ENCODE measurements around the gene KCP. TPM values are rescaled to one million over a fixed set of nuclear protein-coding genes. Genes with fewer than 3 reads are reported as not detected.

The KCP gene
- total and polyA plus RNA-seq, 2 of the 13 experiments (the other 11 are each of a cell fraction or from before 2014, with no cell fraction given) = 0.37 to 1.0 TPM

- no peaks in the 10 kb centered on the region for H3K27me3 ChIP-seq (ENCODE audit: control insufficient read depth in 1 of 2, insufficient read depth in 2 of 2, low read length in 2 of 2)
Observed at GRCh38 chr7:128880791-128881457, 29.6 kb downstream of the KCP start.

GRCh38 chr7:128879939-128880746 is 30.4 kb downstream of the KCP start:
- POLR2A ChIA-PET = no interaction called here
- no peak overlapping the region for H2AFZ ChIP-seq (ENCODE audit: low read length)
- BruUV-seq (replicated peaks) = no TSS peak
- H3K4me3 ChIP-seq (replicated peaks in 1 of 3; ENCODE audit: insufficient read depth in 1 of 3, low read depth in 2 of 3, low read length in 3 of 3) = peak overlapping the region in 1 of 3 experiments; percentile 34; a peak in 1 of 6 replicates
- no peak overlapping the region for H3K9ac ChIP-seq (ENCODE audit: insufficient read depth, low read depth, low read length)
- CTCF ChIA-PET (ENCODE audit: low intra/inter-chr PET ratio, low total read pairs) = interaction anchor here (2.1 kb wide), 1 partner anchor 38 kb away, joined by 11 read pairs; no protein-coding TSS in a partner anchor
- H3K4me2 ChIP-seq (ENCODE audit: low read depth, low read length) = peak overlapping the region; percentile 43
- H3K79me2 ChIP-seq (ENCODE audit: insufficient read depth, low read length) = no peaks in the 10 kb centered on the region
- WGBS (ENCODE audit: low lambda C conversion rate) = 56% methylated on average over 9 of the region's 31 CpGs
- no peaks in the 10 kb centered on the region for H3K27me3 ChIP-seq (ENCODE audit: control insufficient read depth in 1 of 2, insufficient read depth in 2 of 2, low read length in 2 of 2)
- intact Hi-C loops (cut with micrococcal nuclease; ENCODE audit: unreplicated experiment) (loop anchor here (1.0 to 5.0 kb wide), 3 partner anchors 17 to 408 kb away; no protein-coding TSS in a partner anchor), in situ Hi-C loops (cut with HindIII; ENCODE audit: extremely low pct_ligation_motif_present, low pct_unique_long_range_greater_than_20kb) (loop anchor here (5.0 to 25.0 kb wide), 2 partner anchors 88 to 443 kb away; partner anchors contain the start of gene CCDC136)
- H3K9me3 ChIP-seq (ENCODE audit: low read length) = no peaks in the 10 kb centered on the region
- FAIRE-seq (no peak), DNase-seq (ENCODE audit: low spot score) (peak; percentile 41), ATAC-seq (peak; percentile 84)
- H3K4me1 ChIP-seq (ENCODE audit: insufficient read depth, low read length) = peaks cover 21% of the 10 kb centered on the region
- no peak overlapping the region for H3K27ac ChIP-seq (ENCODE audit: extremely low read length, insufficient read depth, low read length)
- H4K20me1 ChIP-seq (ENCODE audit: insufficient read depth, low read length) = no peaks in the 10 kb centered on the region
- no peaks in the 10 kb centered on the region for H3K36me3 ChIP-seq (replicated peaks in 1 of 2; ENCODE audit: control insufficient read depth in 1 of 2, insufficient read depth in 2 of 2, low read length in 2 of 2)
- TF ChIP-seq HNF1B (CRISPR knock-in tag; IDR thresholded peaks at IDR 0.05) = 0 out of 2 replicates have a peak, but pooled peaks have one; percentile 22
- no peak for TF ChIP-seq MTF1 (CRISPR knock-in tag; IDR thresholded peaks at IDR 0.05)
- TF ChIP-seq SSRP1 (CRISPR knock-in tag; IDR thresholded peaks at IDR 0.05) = no peak
- TF ChIP-seq NONO (IDR thresholded peaks at IDR 0.05) = no peak
- TF ChIP-seq NONO (CRISPR knock-in tag; conservative IDR thresholded peaks at IDR 0.05) = no peak
- no peak for TF ChIP-seq RORA (CRISPR knock-in tag; IDR thresholded peaks at IDR 0.05)
- no peak for TF ChIP-seq MTA3 (CRISPR knock-in tag; IDR thresholded peaks at IDR 0.05)
- no peak for TF ChIP-seq ISX (CRISPR knock-in tag; conservative IDR thresholded peaks at IDR 0.05)
- no peak for TF ChIP-seq ZBTB43 (CRISPR knock-in tag; conservative IDR thresholded peaks at IDR 0.05)

More at GRCh38 chr7:128880791-128881457, 29.6 kb downstream of the KCP start:
- Histone ChIP-seq H3K9me3 (ENCODE audit: low read length) (no peaks in the 10 kb centered on the region), H3K27ac (ENCODE audit: extremely low read length, insufficient read depth, low read length) (no peak overlapping the region), H3K9ac (ENCODE audit: insufficient read depth, low read depth, low read length) (no peak overlapping the region), H3K4me1 (ENCODE audit: insufficient read depth, low read length) (peaks cover 15% of the 10 kb centered on the region), H3K79me2 (ENCODE audit: insufficient read depth, low read length) (no peaks in the 10 kb centered on the region), H2AFZ (ENCODE audit: low read length) (no peak overlapping the region), H3K36me3 (replicated peaks in 1 of 2; ENCODE audit: control insufficient read depth in 1 of 2, insufficient read depth in 2 of 2, low read length in 2 of 2) (no peaks in the 10 kb centered on the region), H4K20me1 (ENCODE audit: insufficient read depth, low read length) (no peaks in the 10 kb centered on the region), H3K4me2 (ENCODE audit: low read depth, low read length) (no peak overlapping the region), H3K4me3 (replicated peaks in 1 of 3; ENCODE audit: insufficient read depth in 1 of 3, low read depth in 2 of 3, low read length in 3 of 3) (no peak overlapping the region)
- ATAC-seq (no peak), DNase-seq (ENCODE audit: low spot score) (no peak), FAIRE-seq (no peak)
- in situ Hi-C loops (cut with HindIII; ENCODE audit: extremely low pct_ligation_motif_present, low pct_unique_long_range_greater_than_20kb) = loop anchor here (5.0 to 25.0 kb wide), 2 partner anchors 89 to 444 kb away; partner anchors contain the start of gene CCDC136
- intact Hi-C loops (cut with micrococcal nuclease; ENCODE audit: unreplicated experiment) = loop anchor here (1.0 to 5.0 kb wide), 2 partner anchors 18 to 409 kb away; no protein-coding TSS in a partner anchor
- 61% methylated on average over 10 of the region's 11 CpGs for WGBS (ENCODE audit: low lambda C conversion rate)
- no TSS peak for BruUV-seq (replicated peaks)
- TF ChIP-seq BORCS8-MEF2B (CRISPR knock-in tag; IDR thresholded peaks at IDR 0.05) (no peak), ZNF30 (CRISPR knock-in tag; IDR thresholded peaks at IDR 0.05) (no peak), TRIM24 (CRISPR knock-in tag; IDR thresholded peaks at IDR 0.05) (no peak), ZNF468 (CRISPR knock-in tag; IDR thresholded peaks at IDR 0.05) (no peak), TSC22D2 (CRISPR knock-in tag; IDR thresholded peaks at IDR 0.05; ENCODE audit: borderline replicate concordance) (no peak), SNAPC5 (CRISPR knock-in tag; IDR thresholded peaks at IDR 0.05; ENCODE audit: borderline replicate concordance) (no peak), ZNF143 (CRISPR knock-in tag; IDR thresholded peaks at IDR 0.05) (no peak)
- CTCF ChIA-PET (ENCODE audit: low intra/inter-chr PET ratio, low total read pairs) = interaction anchor here (2.1 kb wide), 1 partner anchor 39 kb away, joined by 11 read pairs; no protein-coding TSS in a partner anchor
- POLR2A ChIA-PET = no interaction called here
